GM23338 (cell line): ENCODE data around the gene RTN4RL1. TPM values are rescaled to one million over a fixed set of nuclear protein-coding genes. Genes with fewer than 3 reads are reported as not detected.

ENCODE experiments used
- ATAC-seq: fragments of 200-7000 bp; cut with Tn5 transposase; 3 replicates; pipeline ENCODE4 v1.9.1; 2020
- DNase-seq: peaks from one replicate; pipeline ENCODE4 v3.0.0-alpha.2; 2015; ENCODE audit warnings: low spot score
- H2AFZ ChIP-seq: fragments of 200-600 bp; sonication (generic); 2 replicates; pipeline ENCODE4 v1.8.0; 2016; ENCODE audit warnings: antibody characterized with exemption, mild to moderate bottlenecking, moderate library complexity
- H3F3A ChIP-seq: fragments of 200-600 bp; sonication (generic); replicated peaks from 2 replicates; pipeline ENCODE4 v1.8.0; 2017; ENCODE audit warnings: antibody characterized with exemption, mixed run types, low read depth
- H3K27ac ChIP-seq: fragments of 200-600 bp; sonication (generic); 2 replicates; pipeline ENCODE4 v1.6.1; 2016; ENCODE audit warnings: low read depth
- H3K27me3 ChIP-seq: fragments of 200-600 bp; sonication (generic); 2 replicates; pipeline ENCODE4 v1.8.0; 2016; ENCODE audit warnings: mild to moderate bottlenecking, mixed run types, moderate library complexity; ENCODE audit not compliant: insufficient read depth
- H3K36me3 ChIP-seq: fragments of 200-600 bp; sonication (generic); 2 replicates; pipeline ENCODE4 v1.8.0; 2016; ENCODE audit warnings: mild to moderate bottlenecking; ENCODE audit not compliant: insufficient read depth
- H3K4me1 ChIP-seq: fragments of 200-600 bp; sonication (generic); 2 replicates; pipeline ENCODE4 v1.8.0; 2016; ENCODE audit warnings: mild to moderate bottlenecking, moderate library complexity; ENCODE audit not compliant: insufficient read depth
- H3K4me2 ChIP-seq: fragments of 200-600 bp; sonication (generic); 2 replicates; pipeline ENCODE4 v1.7.1; 2017; ENCODE audit warnings: mixed run types
- H3K4me3 ChIP-seq: fragments of 200-600 bp; sonication (generic); 2 replicates; pipeline ENCODE4 v1.6.1; 2016; ENCODE audit warnings: mixed run types
- H3K79me2 ChIP-seq: fragments of 200-600 bp; sonication (generic); replicated peaks from 2 replicates; pipeline ENCODE4 v1.8.0; 2017; ENCODE audit warnings: mild to moderate bottlenecking; ENCODE audit not compliant: insufficient read depth
- H3K9me2 ChIP-seq: fragments of 200-600 bp; sonication (generic); 2 replicates; pipeline ENCODE4 v1.8.0; 2017; ENCODE audit not compliant: insufficient read depth
- H4K20me1 ChIP-seq: fragments of 200-600 bp; sonication (generic); replicated peaks from 2 replicates; pipeline ENCODE4 v1.8.0; 2017; ENCODE audit warnings: mild to moderate bottlenecking; ENCODE audit not compliant: insufficient read depth
- H3K27ac Mint-ChIP-seq: 2 replicates; pipeline ENCODE4 v1.8.0; 2020; ENCODE audit warnings: inconsistent platforms, mild to moderate bottlenecking, moderate library complexity, mixed read lengths
- H3K27me3 Mint-ChIP-seq: 3 replicates; pipeline ENCODE4 v1.8.0; 2022; ENCODE audit warnings: low read depth, mild to moderate bottlenecking, moderate library complexity, mixed read lengths, inconsistent platforms; ENCODE audit not compliant: insufficient read depth, poor library complexity
- H3K36me3 Mint-ChIP-seq: 3 replicates; pipeline ENCODE4 v1.8.0; 2021; ENCODE audit warnings: low read depth, mild to moderate bottlenecking, inconsistent platforms, moderate library complexity, mixed read lengths
- H3K4me1 Mint-ChIP-seq: 3 replicates; pipeline ENCODE4 v1.8.0; 2020; ENCODE audit warnings: mild to moderate bottlenecking, inconsistent platforms, mixed read lengths
- H3K4me3 Mint-ChIP-seq: 3 replicates; pipeline ENCODE4 v1.8.0; 2021; ENCODE audit warnings: moderate library complexity, mild to moderate bottlenecking, inconsistent platforms, mixed read lengths
- H3K9me3 Mint-ChIP-seq: 3 replicates; pipeline ENCODE4 v1.8.0; 2020; ENCODE audit warnings: moderate library complexity, mild to moderate bottlenecking, inconsistent platforms, mixed read lengths
- CREB1 ChIP-seq: fragments of 250-450 bp; sonication (Bioruptor Pico); IDR thresholded peaks from 2 replicates; pipeline ENCODE4 v1.5.0; 2020; ENCODE audit warnings: low read depth, mild to moderate bottlenecking, moderate library complexity
- CTCF ChIP-seq, 2 experiments: fragments of 200-600 bp in 1 of 2; sonication (generic) in 1 of 2; conservative IDR thresholded peaks; 2 replicates each; pipeline versions ENCODE4 v1.5.1 to v1.6.1; 2016 to 2017; ENCODE audit warnings: antibody characterized with exemption in 2 of 2, low read depth in 2 of 2, mild to moderate bottlenecking in 2 of 2, moderate library complexity in 1 of 2
- ETS1 ChIP-seq: IDR thresholded peaks from 2 replicates; pipeline ENCODE4 v1.6.1; 2016; ENCODE audit warnings: antibody characterized with exemption
- EZH2 ChIP-seq: fragments of 200-600 bp; sonication (generic); IDR thresholded peaks from one replicate; pipeline ENCODE4 v1.8.0; 2017; ENCODE audit warnings: antibody characterized with exemption, mild to moderate bottlenecking, low read depth; ENCODE audit not compliant: unreplicated experiment
- EZH2phosphoT487 ChIP-seq: fragments of 200-600 bp; sonication (generic); IDR thresholded peaks from one replicate; pipeline ENCODE4 v1.8.1; 2018; ENCODE audit warnings: antibody characterized with exemption; ENCODE audit not compliant: unreplicated experiment
- JUNB ChIP-seq: IDR thresholded peaks from one replicate; pipeline ENCODE4 v1.6.1; 2016; ENCODE audit warnings: antibody characterized with exemption; ENCODE audit not compliant: unreplicated experiment
- NANOG ChIP-seq: IDR thresholded peaks from 2 replicates; pipeline ENCODE4 v1.6.1; 2016; ENCODE audit warnings: antibody characterized with exemption, borderline replicate concordance
- POLR2AphosphoS5 ChIP-seq: IDR thresholded peaks from 2 replicates; pipeline ENCODE4 v1.6.1; 2016; ENCODE audit warnings: antibody characterized with exemption, low read depth
- REST ChIP-seq: IDR thresholded peaks from one replicate; pipeline ENCODE4 v1.6.1; 2018; ENCODE audit warnings: antibody characterized with exemption; ENCODE audit not compliant: unreplicated experiment
- STAT1 ChIP-seq: IDR thresholded peaks from one replicate; pipeline ENCODE4 v1.6.1; 2016; ENCODE audit warnings: antibody characterized with exemption; ENCODE audit not compliant: unreplicated experiment
- ZNF114 ChIP-seq: fragments of 250-450 bp; sonication (Bioruptor Pico); IDR thresholded peaks from 2 replicates; pipeline ENCODE4 v1.5.0; 2020; ENCODE audit warnings: mild to moderate bottlenecking, moderate library complexity
- ZNF331 ChIP-seq: fragments of 250-450 bp; sonication (Bioruptor Pico); IDR thresholded peaks from 2 replicates; pipeline ENCODE4 v1.5.0; 2020; ENCODE audit warnings: low read depth, mild to moderate bottlenecking, moderate library complexity
- ZNF462 ChIP-seq: fragments of 250-450 bp; sonication (Bioruptor Pico); IDR thresholded peaks from 2 replicates; pipeline ENCODE4 v1.5.0; 2020; ENCODE audit warnings: mild to moderate bottlenecking, moderate library complexity
- polyA plus RNA-seq: library from polyadenylated mRNA; unstranded; fragments of >200 nt; fragmentation: Nextera tagmentation; extraction: Ambion mirVana; gene quantifications from 2 replicates; pipeline ENCODE4 v1.2.1, GENCODE V29; 2016
- total RNA-seq: library from RNA; depleted of rRNA; stranded (reverse); fragments of >200 nt; shearing (Covaris generic); gene quantifications from 2 replicates; pipeline ENCODE4 v1.2.3, GENCODE V29; 2014

The RTN4RL1 gene
- total and polyA plus RNA-seq, 2 experiments from 2014 or later, result 0.17 TPM; not detected in 1

- Mint-ChIP-seq H3K4me1 (peaks cover 22% of the 10 kb centered on the region), H3K4me3 (no peak overlapping the region), H3K27me3 (peaks cover 18% of the 10 kb centered on the region), H3K36me3 (no peaks in the 10 kb centered on the region), H3K27ac (no peak overlapping the region), H3K9me3 (no peaks in the 10 kb centered on the region)
- Histone ChIP-seq H3K4me3 (no peak overlapping the region), H3K79me2 (no peaks in the 10 kb centered on the region), H3F3A (no peaks in the 10 kb centered on the region), H3K9me2 (no peaks in the 10 kb centered on the region), H3K4me2 (no peak overlapping the region), H3K4me1 (peaks cover 10% of the 10 kb centered on the region; the same call in 1 of the 2 replicates), H3K36me3 (no peaks in the 10 kb centered on the region), H3K27ac (no peak overlapping the region), H3K27me3 (peaks cover 12% of the 10 kb centered on the region), H2AFZ (no peak overlapping the region), H4K20me1 (no peaks in the 10 kb centered on the region)
- TF ChIP-seq ETS1, result no peak
- TF ChIP-seq ZNF114, result no peak
- TF ChIP-seq EZH2phosphoT487, result no peak
- TF ChIP-seq CREB1 (CRISPR knock-in tag), result no peak
- TF ChIP-seq EZH2, result no peak
- no peak for TF ChIP-seq CTCF (conservative IDR thresholded peaks at IDR 0.05; ENCODE audit: low read depth in 2 of 2)
- TF ChIP-seq ZNF331 (CRISPR knock-in tag), result no peak
- no peak for TF ChIP-seq JUNB
- TF ChIP-seq STAT1, result no peak
- no peak for TF ChIP-seq REST
- TF ChIP-seq POLR2AphosphoS5, result no peak
- no peak for TF ChIP-seq ZNF462 (CRISPR knock-in tag)
- TF ChIP-seq NANOG, result no peak
- ATAC-seq (no peak), DNase-seq (no peak)
Measured at GRCh38 chr17:1992541-1992940, 32.6 kb downstream of the RTN4RL1 start.
